Neural progenitor cell (in vitro differentiated cells): ENCODE data around the gene SCP2.
A peak's percentile ranks its signal among the peaks of the same experiment; 100 is the strongest.

Experiments used
- CTCF ChIP-seq: fragments of 200-600 bp; sonication (generic); IDR thresholded peaks from 2 replicates; pipeline ENCODE4 v1.5.1; 2017; ENCODE audit warnings: antibody characterized with exemption, mild to moderate bottlenecking
- EZH2 ChIP-seq: fragments of 200-600 bp; sonication (generic); IDR thresholded peaks from 2 replicates; pipeline ENCODE4 v1.6.1; 2017; ENCODE audit warnings: antibody characterized with exemption, mild to moderate bottlenecking, moderate library complexity
- EZH2phosphoT487 ChIP-seq: fragments of 200-600 bp; sonication (generic); IDR thresholded peaks from 2 replicates; pipeline ENCODE4 v1.6.1; 2017; ENCODE audit warnings: antibody characterized with exemption

DNA sequence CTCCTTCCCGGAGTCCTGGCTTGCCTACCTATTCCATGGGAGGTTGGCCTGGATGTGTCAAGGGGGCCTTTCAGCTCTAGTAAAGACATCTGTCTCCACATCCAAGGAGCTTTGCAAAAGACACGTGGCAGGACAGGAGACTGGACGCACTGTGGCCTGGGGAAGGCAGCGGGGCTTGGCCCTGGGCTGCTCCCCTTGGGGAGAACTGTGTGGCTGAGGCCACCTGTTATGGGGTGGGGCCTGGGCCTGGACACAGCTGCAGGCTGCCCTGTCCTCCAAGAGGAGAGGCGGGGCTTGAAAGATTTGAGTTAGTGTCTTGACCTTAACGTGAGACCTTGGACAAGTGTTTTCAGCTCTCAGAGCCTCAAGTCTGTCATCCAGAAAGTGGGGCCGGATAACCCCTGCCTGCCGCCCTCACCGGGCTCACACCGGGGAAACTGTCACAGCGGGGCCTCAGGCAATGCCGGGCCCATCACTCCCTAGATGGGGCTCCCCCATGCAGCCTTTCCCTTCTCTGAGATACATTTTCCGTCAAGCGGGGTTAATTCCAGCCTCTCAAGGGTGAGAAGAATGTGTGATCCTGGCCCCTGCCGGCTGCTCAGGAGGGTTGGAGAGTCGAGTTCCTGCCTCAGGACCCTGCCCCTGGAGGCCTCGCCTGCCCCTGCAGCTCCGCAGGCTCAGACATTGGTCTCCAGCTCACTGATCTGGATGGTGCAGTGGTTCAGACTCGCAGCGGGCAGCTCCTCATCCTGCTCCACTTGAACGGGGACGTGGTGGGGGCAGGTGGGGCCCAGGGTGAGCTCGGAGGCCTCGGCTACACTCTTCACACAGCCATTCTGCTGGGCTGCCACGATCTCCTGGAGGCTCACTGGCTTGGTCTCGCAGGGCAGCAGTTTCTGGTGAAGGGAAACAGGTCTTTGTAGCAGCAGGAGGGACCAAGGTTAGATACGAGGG is 160.5 kb downstream of the SCP2 start:
- TF ChIP-seq CTCF (peak; percentile 45), EZH2 (no peak), EZH2phosphoT487 (no peak)
